CD4-positive, alpha-beta T cell treated with Interleukin-17A for 4 hours (primary cell): ENCODE data around the gene ADRA2B.
"Not testable (repeated sequence)": the region's sequence is repeated elsewhere in the genome, so short reads cannot be mapped to it uniquely, and the experiment has no call there.

Experiments
- DNase-seq: peaks from one replicate; pipeline ENCODE4 v3.0.0-alpha.2; 2020; ENCODE audit warnings: mixed read lengths

The ADRA2B gene

GRCh38 chr2:96085541-96086355 is 30.6 kb downstream of the ADRA2B start:
- no peak for DNase-seq

GRCh38 chr2:96084858-96085518 is 31.4 kb downstream of the ADRA2B start:
- not testable (repeated sequence) for DNase-seq

GRCh38 chr2:96083989-96084857 is 32.1 kb downstream of the ADRA2B start:
- no peak for DNase-seq

- no peak for DNase-seq
Observed at GRCh38 chr2:96083064-96083939, 33.1 kb downstream of the ADRA2B start.

GRCh38 chr2:96082211-96083063 is 33.9 kb downstream of the ADRA2B start:
- no peak for DNase-seq

- DNase-seq = no peak
Observed at GRCh38 chr2:96081042-96081441, 35.3 kb downstream of the ADRA2B start.

- no peak for DNase-seq
Observed at GRCh38 chr2:96075199-96075771, 41.1 kb downstream of the ADRA2B start.

- no peak for DNase-seq
Observed at GRCh38 chr2:96074156-96074555, 42.2 kb downstream of the ADRA2B start.

GRCh38 chr2:96073170-96073775 is 43.1 kb downstream of the ADRA2B start:
- DNase-seq = no peak

GRCh38 chr2:96072746-96073145 is 43.6 kb downstream of the ADRA2B start:
- no peak for DNase-seq

- DNase-seq = not testable (repeated sequence)
Observed at GRCh38 chr2:96071977-96072491, 44.3 kb downstream of the ADRA2B start.

GRCh38 chr2:96071087-96071976 is 45.0 kb downstream of the ADRA2B start:
- DNase-seq = not testable (repeated sequence)

GRCh38 chr2:96070351-96070750 is 46.0 kb downstream of the ADRA2B start:
- DNase-seq = not testable (repeated sequence)

- DNase-seq = not testable (repeated sequence)
Observed at GRCh38 chr2:96069878-96070277, 46.5 kb downstream of the ADRA2B start.

- not testable (repeated sequence) for DNase-seq
Observed at GRCh38 chr2:96067902-96068581, 48.3 kb downstream of the ADRA2B start.

- DNase-seq = not testable (repeated sequence)
Observed at GRCh38 chr2:96067098-96067660, 49.2 kb downstream of the ADRA2B start.

- DNase-seq = not testable (repeated sequence)
Observed at GRCh38 chr2:96066511-96066910, 49.9 kb downstream of the ADRA2B start.

GRCh38 chr2:96065954-96066353 is 50.4 kb downstream of the ADRA2B start:
- not testable (repeated sequence) for DNase-seq
